ENCODE measurements around the gene SMARCA5.

Gene SMARCA5

GRCh38 chr4:143555676-143556075 lies 42.2 kb downstream of the SMARCA5 start:
- no peak overlapping the region for H3K4me3 ChIP-seq (replicated peaks; ENCODE audit: low read depth, low read length)
- no peak for DNase-seq (ENCODE audit: extremely low read depth, low read depth)
- TF ChIP-seq, protein P1, sequence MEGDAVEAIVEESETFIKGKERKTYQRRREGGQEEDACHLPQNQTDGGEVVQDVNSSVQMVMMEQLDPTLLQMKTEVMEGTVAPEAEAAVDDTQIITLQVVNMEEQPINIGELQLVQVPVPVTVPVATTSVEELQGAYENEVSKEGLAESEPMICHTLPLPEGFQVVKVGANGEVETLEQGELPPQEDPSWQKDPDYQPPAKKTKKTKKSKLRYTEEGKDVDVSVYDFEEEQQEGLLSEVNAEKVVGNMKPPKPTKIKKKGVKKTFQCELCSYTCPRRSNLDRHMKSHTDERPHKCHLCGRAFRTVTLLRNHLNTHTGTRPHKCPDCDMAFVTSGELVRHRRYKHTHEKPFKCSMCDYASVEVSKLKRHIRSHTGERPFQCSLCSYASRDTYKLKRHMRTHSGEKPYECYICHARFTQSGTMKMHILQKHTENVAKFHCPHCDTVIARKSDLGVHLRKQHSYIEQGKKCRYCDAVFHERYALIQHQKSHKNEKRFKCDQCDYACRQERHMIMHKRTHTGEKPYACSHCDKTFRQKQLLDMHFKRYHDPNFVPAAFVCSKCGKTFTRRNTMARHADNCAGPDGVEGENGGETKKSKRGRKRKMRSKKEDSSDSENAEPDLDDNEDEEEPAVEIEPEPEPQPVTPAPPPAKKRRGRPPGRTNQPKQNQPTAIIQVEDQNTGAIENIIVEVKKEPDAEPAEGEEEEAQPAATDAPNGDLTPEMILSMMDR (IDR thresholded peaks at IDR 0.05; ENCODE audit: low read depth, low read length, missing control alignments): no peak

DNA sequence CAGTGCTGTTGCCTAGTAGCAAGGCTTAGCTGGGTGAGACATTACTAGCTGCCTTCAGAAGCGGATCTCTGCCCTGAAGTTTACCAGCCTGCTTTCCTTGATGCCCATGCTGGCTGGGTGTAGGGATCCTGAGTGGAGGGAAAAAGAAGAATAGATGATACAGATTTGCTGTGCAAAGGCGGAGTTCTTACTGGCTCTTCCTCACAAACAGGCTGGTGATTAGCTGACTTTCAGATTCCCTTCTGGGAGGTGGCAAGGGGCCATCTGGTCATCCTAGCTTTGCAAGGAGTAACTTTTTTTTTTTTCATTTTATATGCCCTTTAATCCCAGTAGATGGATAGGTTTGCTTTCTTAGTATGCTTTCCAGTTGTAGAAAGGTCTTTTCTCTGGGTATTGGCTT lies 44.8 kb downstream of the SMARCA5 start:
- DNase-seq (ENCODE audit: extremely low read depth, low read depth): no peak
- H3K4me3 ChIP-seq (replicated peaks; ENCODE audit: low read depth, low read length): no peak overlapping the region
- TF ChIP-seq, protein P1 (IDR thresholded peaks at IDR 0.05; ENCODE audit: low read depth, low read length, missing control alignments): no peak

- peak overlapping the region; percentile 43 for H3K4me3 ChIP-seq (replicated peaks; ENCODE audit: low read depth, low read length)
- DNase-seq (ENCODE audit: extremely low read depth, low read depth): no peak
- TF ChIP-seq, protein P1 (IDR thresholded peaks at IDR 0.05; ENCODE audit: low read depth, low read length, missing control alignments): peak; percentile 36
Measured at GRCh38 chr4:143558823-143559756, 45.6 kb downstream of the SMARCA5 start.

- peak overlapping the region; percentile 43 for H3K4me3 ChIP-seq (replicated peaks; ENCODE audit: low read depth, low read length)
- TF ChIP-seq, protein P1 (IDR thresholded peaks at IDR 0.05; ENCODE audit: low read depth, low read length, missing control alignments): no peak
- no peak for DNase-seq (ENCODE audit: extremely low read depth, low read depth)
Measured at GRCh38 chr4:143559757-143560147, 46.2 kb downstream of the SMARCA5 start.

DNA sequence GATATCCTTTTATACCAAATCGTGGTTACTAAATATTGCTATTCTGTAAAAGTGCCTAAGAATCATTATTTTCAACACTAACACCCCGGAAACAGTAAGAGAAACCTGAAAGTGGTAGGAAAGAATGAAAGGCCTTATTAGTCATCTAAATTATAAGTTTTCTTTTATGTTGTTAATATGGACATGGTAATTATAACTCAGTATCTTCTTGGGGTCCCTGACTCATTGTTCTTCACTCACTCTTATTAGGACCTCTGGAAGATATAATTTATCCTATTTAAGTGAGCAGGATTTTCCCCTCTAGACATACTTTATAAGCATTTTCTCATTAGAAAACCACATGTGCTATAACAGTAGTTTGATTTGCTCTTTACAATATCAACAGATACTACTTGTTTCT lies 51.0 kb downstream of the SMARCA5 start:
- no peak overlapping the region for H3K4me3 ChIP-seq (replicated peaks; ENCODE audit: low read depth, low read length)
- DNase-seq (ENCODE audit: extremely low read depth, low read depth): no peak
- TF ChIP-seq, protein P1 (IDR thresholded peaks at IDR 0.05; ENCODE audit: low read depth, low read length, missing control alignments): no peak

- DNase-seq (ENCODE audit: extremely low read depth, low read depth): no peak
- no peak overlapping the region for H3K4me3 ChIP-seq (replicated peaks; ENCODE audit: low read depth, low read length)
- TF ChIP-seq, protein P1 (IDR thresholded peaks at IDR 0.05; ENCODE audit: low read depth, low read length, missing control alignments): no peak
Measured at GRCh38 chr4:143575331-143575730, 61.8 kb downstream of the SMARCA5 start.
